ENCODE measurements around the gene ZBTB40.

- TF ChIP-seq CTCF (IDR thresholded peaks at IDR 0.05), result no peak
- TF ChIP-seq POLR2A (IDR thresholded peaks at IDR 0.05), result no peak
- no peak for TF ChIP-seq POLR2AphosphoS5 (IDR thresholded peaks at IDR 0.05)
- TF ChIP-seq EP300 (IDR thresholded peaks at IDR 0.05), result no peak
These were observed 79.6 kb downstream of the ZBTB40 start for GRCh38 chr1:22531251-22531650.
